ENCODE results near the gene CMTM5. TPM values are rescaled to one million over a fixed set of nuclear protein-coding genes. Genes with fewer than 3 reads are reported as not detected.

The CMTM5 gene
- total and polyA plus RNA-seq, 4 donors: 33.9 to 78.2 (median 59.2) TPM

- WGBS (ENCODE audit: insufficient coverage): 89% methylated on average over 20 of the region's 21 CpGs
These were observed 1.2 kb upstream of the CMTM5 start for GRCh38 chr14:23375527-23376251.

GRCh38 chr14:23377198-23377550, 328 bp downstream of the CMTM5 start:
- H3K4me3 ChIP-seq (ENCODE audit: low read depth, low read length): peak overlapping the region; percentile 50
- peaks cover 3% of the 10 kb centered on the region for H3K36me3 ChIP-seq (ENCODE audit: control insufficient read depth, insufficient read depth, low read length)
- DNase-seq (ENCODE audit: low read depth in 4 of 6, low spot score in 6 of 6): no peak
- no peaks in the 10 kb centered on the region for H3K9me3 ChIP-seq (ENCODE audit: control insufficient read depth, insufficient read depth, low read length)
- H3K27me3 ChIP-seq (ENCODE audit: control insufficient read depth, insufficient read depth, low read length): no peaks in the 10 kb centered on the region
- 23% methylated on average over 5 of the region's 11 CpGs for whole genome bisulfite sequencing (ENCODE audit: insufficient coverage)
- peaks cover 76% of the 10 kb centered on the region for H3K4me1 ChIP-seq (ENCODE audit: control insufficient read depth, insufficient read depth, low read length)
- H3K27ac ChIP-seq (ENCODE audit: low read depth, low read length): peak overlapping the region; percentile 89

More at GRCh38 chr14:23375527-23376251, 1.2 kb upstream of the CMTM5 start:
- no peak for DNase-seq (ENCODE audit: low read depth in 4 of 6, low spot score in 6 of 6)
- H3K36me3 ChIP-seq (ENCODE audit: control insufficient read depth, insufficient read depth, low read length): peaks cover 3% of the 10 kb centered on the region
- H3K27me3 ChIP-seq (ENCODE audit: control insufficient read depth, insufficient read depth, low read length): no peaks in the 10 kb centered on the region
- no peak overlapping the region for H3K4me3 ChIP-seq (ENCODE audit: low read depth, low read length)
- no peaks in the 10 kb centered on the region for H3K9me3 ChIP-seq (ENCODE audit: control insufficient read depth, insufficient read depth, low read length)
- peaks cover 64% of the 10 kb centered on the region for H3K4me1 ChIP-seq (ENCODE audit: control insufficient read depth, insufficient read depth, low read length)
- peak overlapping the region; percentile 89 for H3K27ac ChIP-seq (ENCODE audit: low read depth, low read length)

GRCh38 chr14:23377573-23378563, 1.0 kb downstream of the CMTM5 start:
- H3K27ac ChIP-seq (ENCODE audit: low read depth, low read length): peak overlapping the region; percentile 89
- no peak for DNase-seq (ENCODE audit: low read depth in 4 of 6, low spot score in 6 of 6)
- WGBS (ENCODE audit: insufficient coverage): 82% methylated on average over 12 of the region's 14 CpGs
- no peaks in the 10 kb centered on the region for H3K27me3 ChIP-seq (ENCODE audit: control insufficient read depth, insufficient read depth, low read length)
- H3K36me3 ChIP-seq (ENCODE audit: control insufficient read depth, insufficient read depth, low read length): peaks cover 3% of the 10 kb centered on the region
- H3K4me1 ChIP-seq (ENCODE audit: control insufficient read depth, insufficient read depth, low read length): peaks cover 74% of the 10 kb centered on the region
- H3K9me3 ChIP-seq (ENCODE audit: control insufficient read depth, insufficient read depth, low read length): no peaks in the 10 kb centered on the region
- peak overlapping the region; percentile 50 for H3K4me3 ChIP-seq (ENCODE audit: low read depth, low read length)

GRCh38 chr14:23378612-23379220, 1.9 kb downstream of the CMTM5 start:
- Histone ChIP-seq H3K27ac (ENCODE audit: low read depth, low read length) (no peak overlapping the region), H3K4me3 (ENCODE audit: low read depth, low read length) (peak overlapping the region; percentile 50), H3K27me3 (ENCODE audit: control insufficient read depth, insufficient read depth, low read length) (no peaks in the 10 kb centered on the region), H3K36me3 (ENCODE audit: control insufficient read depth, insufficient read depth, low read length) (peaks cover 3% of the 10 kb centered on the region), H3K4me1 (ENCODE audit: control insufficient read depth, insufficient read depth, low read length) (peaks cover 70% of the 10 kb centered on the region), H3K9me3 (ENCODE audit: control insufficient read depth, insufficient read depth, low read length) (no peaks in the 10 kb centered on the region)
- no peak for DNase-seq (ENCODE audit: low read depth in 4 of 6, low spot score in 6 of 6)
- 78% methylated on average over 11 of the region's 11 CpGs for WGBS (ENCODE audit: insufficient coverage)

- DNase-seq (ENCODE audit: low read depth in 4 of 6, low spot score in 6 of 6): peak in 1 of 6 donors; percentile 7
- no peak overlapping the region for H3K4me3 ChIP-seq (ENCODE audit: low read depth, low read length)
- WGBS (ENCODE audit: insufficient coverage): 76% methylated on average over 4 of the region's 12 CpGs
- H3K27ac ChIP-seq (ENCODE audit: low read depth, low read length): no peak overlapping the region
- peaks cover 3% of the 10 kb centered on the region for H3K36me3 ChIP-seq (ENCODE audit: control insufficient read depth, insufficient read depth, low read length)
- H3K9me3 ChIP-seq (ENCODE audit: control insufficient read depth, insufficient read depth, low read length): no peaks in the 10 kb centered on the region
- peaks cover 70% of the 10 kb centered on the region for H3K4me1 ChIP-seq (ENCODE audit: control insufficient read depth, insufficient read depth, low read length)
- no peaks in the 10 kb centered on the region for H3K27me3 ChIP-seq (ENCODE audit: control insufficient read depth, insufficient read depth, low read length)
These were observed 2.7 kb downstream of the CMTM5 start for GRCh38 chr14:23379366-23380196.

- no peak for DNase-seq (ENCODE audit: low read depth in 4 of 6, low spot score in 6 of 6)
- Histone ChIP-seq H3K4me1 (ENCODE audit: control insufficient read depth, insufficient read depth, low read length) (peaks cover 64% of the 10 kb centered on the region), H3K27me3 (ENCODE audit: control insufficient read depth, insufficient read depth, low read length) (no peaks in the 10 kb centered on the region), H3K4me3 (ENCODE audit: low read depth, low read length) (no peak overlapping the region), H3K9me3 (ENCODE audit: control insufficient read depth, insufficient read depth, low read length) (no peaks in the 10 kb centered on the region), H3K36me3 (ENCODE audit: control insufficient read depth, insufficient read depth, low read length) (peaks cover 3% of the 10 kb centered on the region), H3K27ac (ENCODE audit: low read depth, low read length) (no peak overlapping the region)
- WGBS (ENCODE audit: insufficient coverage): 70% methylated on average over 15 of the region's 16 CpGs
These were observed 3.5 kb downstream of the CMTM5 start for GRCh38 chr14:23380197-23380914.

GRCh38 chr14:23380976-23381375, 4.1 kb downstream of the CMTM5 start:
- WGBS (ENCODE audit: insufficient coverage): 76% methylated on average over 4 of the region's 4 CpGs
- H3K4me1 ChIP-seq (ENCODE audit: control insufficient read depth, insufficient read depth, low read length): peaks cover 58% of the 10 kb centered on the region
- H3K36me3 ChIP-seq (ENCODE audit: control insufficient read depth, insufficient read depth, low read length): no peaks in the 10 kb centered on the region
- H3K4me3 ChIP-seq (ENCODE audit: low read depth, low read length): no peak overlapping the region
- no peaks in the 10 kb centered on the region for H3K27me3 ChIP-seq (ENCODE audit: control insufficient read depth, insufficient read depth, low read length)
- H3K9me3 ChIP-seq (ENCODE audit: control insufficient read depth, insufficient read depth, low read length): no peaks in the 10 kb centered on the region
- H3K27ac ChIP-seq (ENCODE audit: low read depth, low read length): no peak overlapping the region
- DNase-seq (ENCODE audit: low read depth in 4 of 6, low spot score in 6 of 6): no peak

GRCh38 chr14:23381871-23382270, 5.0 kb downstream of the CMTM5 start:
- Histone ChIP-seq H3K9me3 (ENCODE audit: control insufficient read depth, insufficient read depth, low read length) (no peaks in the 10 kb centered on the region), H3K27ac (ENCODE audit: low read depth, low read length) (no peak overlapping the region)
- DNase-seq (ENCODE audit: low read depth in 4 of 6, low spot score in 6 of 6): no peak

More at GRCh38 chr14:23381871-23382270, 5.0 kb downstream of the CMTM5 start:
- Histone ChIP-seq H3K27me3 (ENCODE audit: control insufficient read depth, insufficient read depth, low read length) (no peaks in the 10 kb centered on the region), H3K4me1 (ENCODE audit: control insufficient read depth, insufficient read depth, low read length) (peaks cover 49% of the 10 kb centered on the region), H3K36me3 (ENCODE audit: control insufficient read depth, insufficient read depth, low read length) (no peaks in the 10 kb centered on the region), H3K4me3 (ENCODE audit: low read depth, low read length) (no peak overlapping the region)
- 55% methylated on average over 3 of the region's 3 CpGs for WGBS (ENCODE audit: insufficient coverage)
